HG02981 (cell line): ENCODE data around the gene RICTOR.

Experiments
- ATAC-seq: cut with Tn5 transposase; IDR thresholded peaks from one replicate; pipeline ENCODE4 v1.9.1; 2021; ENCODE audit warnings: mild to moderate bottlenecking, moderate library complexity; ENCODE audit not compliant: unreplicated experiment

RICTOR gene

GRCh38 chr5:38891563-38891962 is 182.6 kb downstream of the RICTOR start:
- ATAC-seq, result no peak

GRCh38 chr5:38889424-38889823 is 184.8 kb downstream of the RICTOR start:
- no peak for ATAC-seq

- ATAC-seq, result no peak
Measured at GRCh38 chr5:38888041-38888440, 186.2 kb downstream of the RICTOR start.
